PC-3 (cell line): ENCODE data around the gene ADK. TPM values are rescaled to one million over a fixed set of nuclear protein-coding genes. Genes with fewer than 3 reads are reported as not detected.

Experiments used
- ATAC-seq: fragments of 200-7000 bp; cut with Tn5 transposase; 2 replicates; pipeline ENCODE4 v1.9.1; 2020; ENCODE audit warnings: mild to moderate bottlenecking, moderate library complexity
- BruUV-seq: library from RNA; stranded (reverse); fragments of 400-500 nt; replicated peaks from 2 replicates; lab custom pipeline; 2021; lab: Mats Ljungman, UMichigan
- CTCF ChIA-PET: fragments of 300-600 bp; sonication (Branson Sonifier 250); formaldehyde crosslinking; loops from one replicate; lab custom pipeline; 2022; ENCODE audit warnings: antibody characterized with exemption; lab: Charles Lee
- POLR2A ChIA-PET: fragments of 300-600 bp; sonication (Branson Sonifier 250); formaldehyde crosslinking; loops from one replicate; lab custom pipeline; 2022; ENCODE audit warnings: antibody characterized with exemption; ENCODE audit not compliant: unreplicated experiment; lab: Charles Lee
- DNase-seq: peaks from one replicate; pipeline ENCODE4 v3.0.0-alpha.2; 2015
- H2AFZ ChIP-seq: fragments of 300-600 bp; sonication (generic); 2 replicates; pipeline ENCODE4 v1.6.0; 2016; ENCODE audit warnings: antibody characterized with exemption, low read length
- H3F3A ChIP-seq: fragments of 300-600 bp; sonication (generic); one replicate; pipeline ENCODE4 v1.6.0; 2017; ENCODE audit warnings: antibody characterized with exemption, low read length, control low read depth, mild to moderate bottlenecking; ENCODE audit not compliant: unreplicated experiment
- H3K27ac ChIP-seq: fragments of 300-600 bp; sonication (generic); 2 replicates; pipeline ENCODE4 v1.5.1; 2016; ENCODE audit warnings: mild to moderate bottlenecking, low read length
- H3K27me3 ChIP-seq: fragments of 300-600 bp; sonication (generic); 2 replicates; pipeline ENCODE4 v1.6.1; 2016; ENCODE audit warnings: low read length, mixed read lengths
- H3K36me3 ChIP-seq: fragments of 300-600 bp; sonication (generic); 2 replicates; pipeline ENCODE4 v1.6.1; 2016; ENCODE audit warnings: low read depth, mixed run types, low read length, mixed read lengths
- H3K4me1 ChIP-seq: fragments of 300-600 bp; sonication (generic); 2 replicates; pipeline ENCODE4 v1.5.1; 2016; ENCODE audit warnings: low read length; ENCODE audit not compliant: insufficient read depth
- H3K4me2 ChIP-seq: fragments of 300-600 bp; sonication (generic); 2 replicates; pipeline ENCODE4 v1.6.0; 2016; ENCODE audit warnings: low read length
- H3K4me3 ChIP-seq: fragments of 300-600 bp; sonication (generic); 2 replicates; pipeline ENCODE4 v1.5.1; 2016; ENCODE audit warnings: mild to moderate bottlenecking, low read length, mixed read lengths
- H3K79me2 ChIP-seq: fragments of 300-600 bp; sonication (generic); 2 replicates; pipeline ENCODE4 v1.6.1; 2017; ENCODE audit warnings: low read length, mixed read lengths
- H3K9ac ChIP-seq: fragments of 300-600 bp; sonication (generic); 2 replicates; pipeline ENCODE4 v1.6.0; 2016; ENCODE audit warnings: mild to moderate bottlenecking, low read length
- H3K9me2 ChIP-seq: fragments of 300-600 bp; sonication (generic); replicated peaks from 2 replicates; pipeline ENCODE4 v1.6.1; 2016; ENCODE audit warnings: mixed run types, low read length, mixed read lengths
- H3K9me3 ChIP-seq: fragments of 300-600 bp; sonication (generic); 2 replicates; pipeline ENCODE4 v1.6.1; 2016; ENCODE audit warnings: low read length, mixed read lengths
- H4K20me1 ChIP-seq: fragments of 300-600 bp; sonication (generic); 2 replicates; pipeline ENCODE4 v1.6.1; 2016; ENCODE audit warnings: low read length, mixed read lengths
- EZH2 ChIP-seq: fragments of 300-600 bp; sonication (generic); IDR thresholded peaks from one replicate; pipeline ENCODE4 v1.6.1; 2017; ENCODE audit warnings: antibody characterized with exemption, mild to moderate bottlenecking, low read length; ENCODE audit not compliant: unreplicated experiment
- EZH2phosphoT487 ChIP-seq: fragments of 300-600 bp; sonication (generic); IDR thresholded peaks from 2 replicates; pipeline ENCODE4 v1.6.1; 2018; ENCODE audit warnings: mild to moderate bottlenecking, antibody characterized with exemption, low read length, borderline replicate concordance
- intact Hi-C: fragments of 100-400 bp; cut with micrococcal nuclease; formaldehyde crosslinking; loops from 2 replicates; pipeline ENCODE4 v1.9.0; 2023
- total RNA-seq: library from RNA; depleted of rRNA; stranded (reverse); fragments of >200 nt; gene quantifications from 2 replicates; pipeline ENCODE4 v1.2.3, GENCODE V29; 2014
- TF ChIP-seq, protein P1 (sequence below): fragments of 300-600 bp; sonication (generic); conservative IDR thresholded peaks from 2 replicates; pipeline ENCODE4 v1.5.1; 2017; ENCODE audit warnings: antibody characterized with exemption, low read depth, mild to moderate bottlenecking, low read length

Gene ADK
- total RNA-seq, 1 experiment from 2014 or later = 256 TPM

- Histone ChIP-seq H3K9ac (no peak overlapping the region), H3K4me2 (no peak overlapping the region), H3F3A (no peaks in the 10 kb centered on the region), H3K9me2 (no peaks in the 10 kb centered on the region), H3K4me1 (peaks cover 6% of the 10 kb centered on the region; the same call in 1 of the 2 replicates), H3K27me3 (no peaks in the 10 kb centered on the region), H4K20me1 (no peaks in the 10 kb centered on the region), H3K27ac (no peak overlapping the region), H3K36me3 (peaks cover 31% of the 10 kb centered on the region; the same call in 1 of the 2 replicates), H3K79me2 (no peaks in the 10 kb centered on the region), H3K9me3 (no peaks in the 10 kb centered on the region), H3K4me3 (no peak overlapping the region), H2AFZ (no peak overlapping the region)
- DNase-seq = no peak
- no TSS peak for BruUV-seq
- TF ChIP-seq EZH2phosphoT487 = no peak
- no peak for TF ChIP-seq EZH2
- TF ChIP-seq, protein P1, sequence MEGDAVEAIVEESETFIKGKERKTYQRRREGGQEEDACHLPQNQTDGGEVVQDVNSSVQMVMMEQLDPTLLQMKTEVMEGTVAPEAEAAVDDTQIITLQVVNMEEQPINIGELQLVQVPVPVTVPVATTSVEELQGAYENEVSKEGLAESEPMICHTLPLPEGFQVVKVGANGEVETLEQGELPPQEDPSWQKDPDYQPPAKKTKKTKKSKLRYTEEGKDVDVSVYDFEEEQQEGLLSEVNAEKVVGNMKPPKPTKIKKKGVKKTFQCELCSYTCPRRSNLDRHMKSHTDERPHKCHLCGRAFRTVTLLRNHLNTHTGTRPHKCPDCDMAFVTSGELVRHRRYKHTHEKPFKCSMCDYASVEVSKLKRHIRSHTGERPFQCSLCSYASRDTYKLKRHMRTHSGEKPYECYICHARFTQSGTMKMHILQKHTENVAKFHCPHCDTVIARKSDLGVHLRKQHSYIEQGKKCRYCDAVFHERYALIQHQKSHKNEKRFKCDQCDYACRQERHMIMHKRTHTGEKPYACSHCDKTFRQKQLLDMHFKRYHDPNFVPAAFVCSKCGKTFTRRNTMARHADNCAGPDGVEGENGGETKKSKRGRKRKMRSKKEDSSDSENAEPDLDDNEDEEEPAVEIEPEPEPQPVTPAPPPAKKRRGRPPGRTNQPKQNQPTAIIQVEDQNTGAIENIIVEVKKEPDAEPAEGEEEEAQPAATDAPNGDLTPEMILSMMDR = no peak
- CTCF ChIA-PET = no interaction called here
- POLR2A ChIA-PET = no interaction called here
- intact Hi-C loops = no loop called here
- peak; percentile 22; the same call in 1 of the 2 replicates for ATAC-seq
Measured at GRCh38 chr10:74406006-74406405, 255.0 kb downstream of the ADK start.

DNA sequence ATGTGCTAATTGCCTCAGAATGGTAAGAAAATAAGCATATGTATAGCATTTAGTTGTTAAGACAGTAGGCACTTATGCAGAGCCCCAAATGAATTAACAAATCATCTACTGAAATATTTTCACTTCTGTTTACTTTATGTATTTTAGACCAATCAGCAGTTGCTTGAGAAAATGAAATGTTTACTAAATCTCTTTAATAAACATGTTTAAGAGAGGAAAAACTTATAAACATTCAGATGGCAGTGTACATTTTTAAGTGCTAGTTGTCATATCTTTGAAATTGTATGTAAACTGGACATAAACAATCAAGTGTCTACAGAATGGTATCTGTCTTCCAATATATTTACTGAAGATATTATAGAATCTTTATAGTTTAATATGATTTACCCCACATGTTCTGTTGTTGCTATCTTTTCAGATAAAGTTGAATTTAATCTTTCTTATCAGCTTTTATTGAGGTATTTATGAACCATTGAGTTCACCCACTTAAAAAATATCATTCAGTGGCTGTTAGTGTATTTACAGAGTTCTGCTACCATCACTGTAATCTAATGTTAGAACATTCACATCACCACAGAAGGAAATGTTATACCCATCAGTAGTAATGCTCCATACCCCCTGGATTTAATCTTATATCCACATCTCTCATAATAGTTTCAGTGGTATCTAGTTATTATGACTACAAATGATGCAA is 264.3 kb downstream of the ADK start:
- CTCF ChIA-PET = no interaction called here
- H3K79me2 ChIP-seq = no peaks in the 10 kb centered on the region

More for the DNA sequence above, 264.3 kb downstream of the ADK start:
- BruUV-seq = no TSS peak
- Histone ChIP-seq H3K9me3 (no peaks in the 10 kb centered on the region), H3K36me3 (peaks cover 25% of the 10 kb centered on the region), H3F3A (no peaks in the 10 kb centered on the region), H3K4me2 (no peak overlapping the region), H3K27ac (no peak overlapping the region), H3K9me2 (no peaks in the 10 kb centered on the region), H3K4me1 (no peaks in the 10 kb centered on the region), H3K9ac (no peak overlapping the region), H3K4me3 (no peak overlapping the region), H3K27me3 (no peaks in the 10 kb centered on the region), H2AFZ (no peak overlapping the region), H4K20me1 (no peaks in the 10 kb centered on the region)
- no peak for ATAC-seq
- DNase-seq = no peak
- POLR2A ChIA-PET = no interaction called here
- TF ChIP-seq, protein P1 = no peak
- TF ChIP-seq EZH2phosphoT487 (no peak), EZH2 (no peak)
- intact Hi-C loops = loop anchor here (5.0 kb wide), 1 partner anchor 148 kb away; no protein-coding TSS in a partner anchor
